ENCODE measurements around the gene STT3B. TPM values are rescaled to one million over a fixed set of nuclear protein-coding genes. Genes with fewer than 3 reads are reported as not detected.
"Not testable (repeated sequence)": the region's sequence is repeated elsewhere in the genome, so short reads cannot be mapped to it uniquely, and the experiment has no call there.

Gene STT3B
- 80.7 TPM for total RNA-seq
- long read RNA-seq, full-length matches to known transcripts = 1 of 5 reads
- long read RNA-seq, partial matches to known transcripts = 3 of 5 reads
- long read RNA-seq, other reads (novel, unspliced or antisense) = 1 of 5 reads

GRCh38 chr3:31532587-31533168, at the start of gene STT3B:
STT3B (plus strand) TSS chr3:31532925; CDS start chr3:31532999, 74 bp downstream.
- DNase-seq (ENCODE audit: low spot score) = no peak

- no peak for DNase-seq (ENCODE audit: low spot score)
Measured at GRCh38 chr3:31483776-31484175, 48.9 kb upstream of the STT3B start.

- DNase-seq (ENCODE audit: low spot score) = no peak
Measured at GRCh38 chr3:31485196-31485595, 47.5 kb upstream of the STT3B start.

- no peak for DNase-seq (ENCODE audit: low spot score)
Measured at GRCh38 chr3:31486865-31487533, 45.7 kb upstream of the STT3B start.

GRCh38 chr3:31488475-31489017, 44.2 kb upstream of the STT3B start:
- DNase-seq (ENCODE audit: low spot score) = no peak

- no peak for DNase-seq (ENCODE audit: low spot score)
Measured at GRCh38 chr3:31490502-31490901, 42.2 kb upstream of the STT3B start.

- no peak for DNase-seq (ENCODE audit: low spot score)
Measured at GRCh38 chr3:31491660-31492059, 41.1 kb upstream of the STT3B start.

GRCh38 chr3:31493149-31493548, 39.6 kb upstream of the STT3B start:
- no peak for DNase-seq (ENCODE audit: low spot score)

GRCh38 chr3:31495971-31496665, 36.6 kb upstream of the STT3B start:
- no peak for DNase-seq (ENCODE audit: low spot score)

- no peak for DNase-seq (ENCODE audit: low spot score)
Measured at GRCh38 chr3:31498791-31499190, 33.9 kb upstream of the STT3B start.

- no peak for DNase-seq (ENCODE audit: low spot score)
Measured at GRCh38 chr3:31499281-31499680, 33.4 kb upstream of the STT3B start.

- DNase-seq (ENCODE audit: low spot score) = no peak
Measured at GRCh38 chr3:31502803-31503221, 29.9 kb upstream of the STT3B start.

GRCh38 chr3:31503456-31503855, 29.3 kb upstream of the STT3B start:
- no peak for DNase-seq (ENCODE audit: low spot score)

GRCh38 chr3:31504230-31504629, 28.5 kb upstream of the STT3B start:
- no peak for DNase-seq (ENCODE audit: low spot score)

GRCh38 chr3:31505371-31506048, 27.2 kb upstream of the STT3B start:
- DNase-seq (ENCODE audit: low spot score) = no peak

GRCh38 chr3:31506515-31506914, 26.2 kb upstream of the STT3B start:
- DNase-seq (ENCODE audit: low spot score) = not testable (repeated sequence)

GRCh38 chr3:31508452-31509146, 24.1 kb upstream of the STT3B start:
- no peak for DNase-seq (ENCODE audit: low spot score)

GRCh38 chr3:31509147-31509728, 23.5 kb upstream of the STT3B start:
- DNase-seq (ENCODE audit: low spot score) = no peak

- DNase-seq (ENCODE audit: low spot score) = no peak
Measured at GRCh38 chr3:31514570-31514969, 18.2 kb upstream of the STT3B start.

- no peak for DNase-seq (ENCODE audit: low spot score)
Measured at GRCh38 chr3:31515486-31516284, 17.0 kb upstream of the STT3B start.

All from mesenteric fat pad (tissue), 1 donor.